Transverse colon (tissue), 4 donors: Measurements from ENCODE around the gene DAB2IP. TPM values are rescaled to one million over a fixed set of nuclear protein-coding genes. Genes with fewer than 3 reads are reported as not detected.
A peak's percentile ranks its signal among the peaks of the same experiment; 100 is the strongest.

Source experiments
- DNase-seq: peaks from one replicate; pipeline ENCODE4 v3.0.0-alpha.2; 2019
- H3K27ac ChIP-seq, 4 donors: fragments of 200-600 bp; sonication (generic); 2 replicates each; pipeline ENCODE4 v1.5.1; 2016 to 2018; ENCODE audit warnings: inconsistent platforms in 4 of 4
- H3K27me3 ChIP-seq: fragments of 200-600 bp; sonication (generic); 2 replicates; pipeline ENCODE4 v1.5.1; 2017; ENCODE audit warnings: inconsistent platforms
- H3K36me3 ChIP-seq, 4 donors: fragments of 200-600 bp; sonication (generic); 2 replicates each; pipeline ENCODE4 v1.5.1; 2017 to 2019; ENCODE audit warnings: inconsistent platforms in 4 of 4
- H3K4me1 ChIP-seq, 4 donors: fragments of 200-600 bp; sonication (generic); 2 replicates each; pipeline ENCODE4 v1.5.1; 2017 to 2020; ENCODE audit warnings: inconsistent platforms in 4 of 4
- H3K4me3 ChIP-seq, 4 donors: fragments of 200-600 bp; sonication (generic); 1 replicate in 1 of 4; 2 replicates in 3 of 4; pipeline versions ENCODE4 v1.5.1 to v1.6.1; 2017 to 2019; ENCODE audit warnings: inconsistent platforms in 4 of 4
- H3K9me3 ChIP-seq, 2 donors: fragments of 200-600 bp; sonication (generic); 2 replicates each; pipeline ENCODE4 v1.5.1; 2017 to 2019; ENCODE audit warnings: inconsistent platforms in 2 of 2
- CTCF ChIP-seq, 5 experiments: fragments of 200-600 bp in 3 of 5; fragments of 450-650 bp in 2 of 5; sonication (generic) in 3 of 5; IDR thresholded peaks; 1 replicate in 2 of 5; 2 replicates in 3 of 5; pipeline ENCODE4 v1.5.1; 2016 to 2017; ENCODE audit warnings: antibody characterized with exemption in 5 of 5, inconsistent platforms in 3 of 5, mild to moderate bottlenecking in 2 of 5, moderate library complexity in 1 of 5
- EP300 ChIP-seq: sonication (generic); formaldehyde crosslinking; IDR thresholded peaks from one replicate; pipeline ENCODE4 v1.6.1; 2017; ENCODE audit warnings: antibody characterized with exemption, low read depth
- POLR2A ChIP-seq: fragments of 450-650 bp; IDR thresholded peaks from one replicate; pipeline ENCODE4 v1.6.1; 2016; ENCODE audit warnings: antibody characterized with exemption, mild to moderate bottlenecking, moderate library complexity
- POLR2AphosphoS5 ChIP-seq, 3 donors: sonication (generic); formaldehyde crosslinking; IDR thresholded peaks; one replicate each; pipeline ENCODE4 v1.6.1; 2016; ENCODE audit warnings: antibody characterized with exemption in 3 of 3
- WGBS, 2 donors: methylation state at CpG; one replicate each; pipeline ENCODE4 v1.1.5; 2018; ENCODE audit warnings: low coverage in 1 of 2; 5-methylcytosine and 5-hydroxymethylcytosine counted together
- in situ Hi-C, 4 donors: fragments of 200-750 bp; cut with MboI; loops; one replicate each; pipeline versions ENCODE4 v1.15.0 to v1.15.1; 2017; ENCODE audit warnings: low sequenced_read_pairs in 3 of 4, low pct_ligation_motif_present in 1 of 4, low pct_unique_long_range_greater_than_20kb in 1 of 4
- intact Hi-C: fragments of 100-400 bp; cut with DNase I; formaldehyde crosslinking; loops from one replicate; pipeline ENCODE4 v1.15.1; 2023; ENCODE audit warnings: low total_unique reads
- total RNA-seq, 4 donors: library from RNA; depleted of rRNA; stranded (reverse); fragments of >200 nt; gene quantifications; one replicate each; pipeline ENCODE4 v1.1.0, GENCODE V29; 2016

Gene DAB2IP
- total RNA-seq, 4 donors from 2014 or later: 84.2 to 159 (median 90.7) TPM

- in situ Hi-C loops: no loop called here
- Histone ChIP-seq H3K27me3 (no peaks in the 10 kb centered on the region), H3K4me3 (no peak overlapping the region), H3K36me3 (no peaks in the 10 kb centered on the region), H3K4me1 (peaks cover 4 to 29% (median 13%) of the 10 kb centered on the region in 4 donors), H3K27ac (no peak overlapping the region), H3K9me3 (no peaks in the 10 kb centered on the region)
- WGBS, 2 donors: 83 to 100% methylated on average over 2 to 8 of the region's 8 CpGs
- TF ChIP-seq EP300 (no peak), POLR2A (no peak), POLR2AphosphoS5 (IDR thresholded peaks at IDR 0.05) (no peak), CTCF (IDR thresholded peaks at IDR 0.05) (no peak)
- no peak for DNase-seq
- intact Hi-C loops: no loop called here
These were observed 54.8 kb downstream of the DAB2IP start for GRCh38 chr9:121706149-121706750.

GRCh38 chr9:121707477-121708424 is 56.3 kb downstream of the DAB2IP start:
- intact Hi-C loops: no loop called here
- no peak for DNase-seq
- Histone ChIP-seq H3K9me3 (no peaks in the 10 kb centered on the region), H3K36me3 (no peaks in the 10 kb centered on the region), H3K27me3 (no peaks in the 10 kb centered on the region), H3K4me3 (no peak overlapping the region), H3K27ac (peak overlapping the region in 2 of 4 donors; percentile 1 to 6), H3K4me1 (peaks cover 4 to 26% (median 8%) of the 10 kb centered on the region in 4 donors)
- 64 to 71% methylated on average over 1 to 7 of the region's 7 CpGs for WGBS, 2 donors
- TF ChIP-seq CTCF (IDR thresholded peaks at IDR 0.05): no peak
- no peak for TF ChIP-seq POLR2A
- no peak for TF ChIP-seq EP300
- TF ChIP-seq POLR2AphosphoS5 (IDR thresholded peaks at IDR 0.05): no peak
- in situ Hi-C loops: no loop called here

- intact Hi-C loops: no loop called here
- WGBS, 2 donors: 78 to 80% methylated on average over 1 to 14 of the region's 14 CpGs
- peak overlapping the region in 3 of 4 donors; percentile 38 to 55 (median 51) for H3K27ac ChIP-seq
These were observed 57.5 kb downstream of the DAB2IP start for GRCh38 chr9:121708768-121709488.

More at GRCh38 chr9:121708768-121709488, 57.5 kb downstream of the DAB2IP start:
- H3K36me3 ChIP-seq: no peaks in the 10 kb centered on the region
- H3K4me3 ChIP-seq: no peak overlapping the region
- no peak for DNase-seq
- peaks cover 4 to 26% (median 10%) of the 10 kb centered on the region in 4 donors for H3K4me1 ChIP-seq
- no peaks in the 10 kb centered on the region for H3K9me3 ChIP-seq
- no peaks in the 10 kb centered on the region for H3K27me3 ChIP-seq
- in situ Hi-C loops: no loop called here
- TF ChIP-seq CTCF (IDR thresholded peaks at IDR 0.05): no peak
- no peak for TF ChIP-seq POLR2AphosphoS5 (IDR thresholded peaks at IDR 0.05)
- TF ChIP-seq EP300: no peak
- no peak for TF ChIP-seq POLR2A
